Bronchial epithelial cell (primary cell): Measurements from ENCODE around the gene JARID2. TPM values are rescaled to one million over a fixed set of nuclear protein-coding genes. Genes with fewer than 3 reads are reported as not detected.

Source experiments
- DNase-seq: peaks from one replicate; pipeline ENCODE4 v3.0.0-alpha.2; 2010; ENCODE audit warnings: low read depth
- FAIRE-seq: peaks from 2 replicates; lab custom pipeline; 2011; peaks lifted over from hg19 to GRCh38; lab: Jason Lieb, UNC
- H3K27me3 ChIP-seq: 2 replicates; pipeline ENCODE4 v1.5.1; 2011; ENCODE audit warnings: low read length; ENCODE audit not compliant: control insufficient read depth, insufficient read depth
- H3K36me3 ChIP-seq: 2 replicates; pipeline ENCODE4 v1.5.1; 2011; ENCODE audit warnings: low read length; ENCODE audit not compliant: control insufficient read depth, insufficient read depth
- H3K4me3 ChIP-seq: 2 replicates; pipeline ENCODE4 v1.5.1; 2011; ENCODE audit warnings: mild to moderate bottlenecking, low read depth, low read length, control low read depth
- CTCF ChIP-seq: IDR thresholded peaks from 2 replicates; pipeline ENCODE4 v1.5.1; 2011; ENCODE audit warnings: mild to moderate bottlenecking, moderate library complexity, low read length, control low read depth, inconsistent platforms; ENCODE audit not compliant: insufficient read depth, severe bottlenecking
- total RNA-seq: library from RNA; depleted of rRNA; stranded (reverse); fragments of >200 nt; gene quantifications from 2 replicates; pipeline ENCODE4 v1.2.1, GENCODE V29; 2014

JARID2 gene
- total RNA-seq, 1 donor from 2014 or later = 29.2 TPM

- FAIRE-seq = no peak
These were observed 58.6 kb downstream of the JARID2 start for GRCh38 chr6:15304337-15305042.

DNA sequence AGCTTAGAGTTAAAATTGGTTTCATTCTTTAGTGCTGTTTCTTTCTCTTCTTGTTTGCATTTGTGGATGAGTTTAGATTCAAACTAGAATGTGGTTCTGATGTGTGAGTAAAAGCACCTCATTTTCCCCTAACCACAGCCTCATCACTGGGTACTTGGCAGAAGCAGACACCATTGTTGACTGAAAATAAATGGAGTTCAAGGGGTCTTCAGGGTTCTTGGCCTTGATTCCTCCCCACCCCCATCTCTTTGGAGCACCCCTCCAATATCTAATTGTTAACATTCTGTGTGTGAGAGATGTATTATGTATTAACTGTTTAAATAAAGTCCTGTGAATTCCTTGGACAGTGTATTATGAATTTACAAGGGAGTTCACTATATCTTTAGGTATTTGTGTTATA lies 59.6 kb downstream of the JARID2 start:
- no peak for TF ChIP-seq CTCF
- DNase-seq (no peak), FAIRE-seq (no peak)
- Histone ChIP-seq H3K4me3 (no peak overlapping the region), H3K36me3 (peaks cover 3% of the 10 kb centered on the region), H3K27me3 (no peaks in the 10 kb centered on the region)

More at GRCh38 chr6:15304337-15305042, 58.6 kb downstream of the JARID2 start:
- peaks cover 3% of the 10 kb centered on the region for H3K36me3 ChIP-seq
- no peak overlapping the region for H3K4me3 ChIP-seq
- H3K27me3 ChIP-seq = no peaks in the 10 kb centered on the region
- no peak for DNase-seq
- no peak for TF ChIP-seq CTCF

- Histone ChIP-seq H3K36me3 (peaks cover 3% of the 10 kb centered on the region), H3K27me3 (no peaks in the 10 kb centered on the region), H3K4me3 (no peak overlapping the region)
- DNase-seq (no peak), FAIRE-seq (no peak)
- TF ChIP-seq CTCF = no peak
These were observed 60.0 kb downstream of the JARID2 start for GRCh38 chr6:15305909-15306308.

- H3K4me3 ChIP-seq = no peak overlapping the region
- no peak for TF ChIP-seq CTCF
- DNase-seq (no peak), FAIRE-seq (no peak)
- H3K36me3 ChIP-seq = peaks cover 4% of the 10 kb centered on the region
- no peaks in the 10 kb centered on the region for H3K27me3 ChIP-seq
These were observed 62.8 kb downstream of the JARID2 start for GRCh38 chr6:15308435-15309213.

GRCh38 chr6:15309611-15310283 lies 63.9 kb downstream of the JARID2 start:
- no peak for DNase-seq
- no peak for FAIRE-seq
- no peak for TF ChIP-seq CTCF
- Histone ChIP-seq H3K36me3 (peaks cover 4% of the 10 kb centered on the region), H3K27me3 (no peaks in the 10 kb centered on the region), H3K4me3 (no peak overlapping the region)
